ENCODE results near the gene IL17D.

IL17D gene

DNA sequence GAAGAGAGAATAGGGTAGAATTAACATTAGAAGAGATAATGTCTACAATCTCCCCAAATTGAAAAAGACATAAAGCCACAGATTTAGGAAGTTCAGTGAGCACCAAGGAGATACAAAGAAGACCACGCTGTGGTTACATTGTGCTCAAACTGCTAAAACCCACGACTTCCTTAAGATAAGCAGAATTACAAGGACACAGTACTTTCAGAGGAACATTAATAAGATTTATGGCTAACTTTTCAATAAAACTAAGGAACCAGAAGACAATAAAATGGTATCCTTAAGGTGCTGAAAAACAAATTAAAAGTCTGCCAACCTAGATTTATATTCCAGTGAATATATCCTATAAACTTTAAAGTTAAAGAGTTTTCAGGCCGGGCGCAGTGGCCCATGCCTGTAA lies 7.4 kb upstream of the IL17D start:
- DNase-seq, result no peak

DNA sequence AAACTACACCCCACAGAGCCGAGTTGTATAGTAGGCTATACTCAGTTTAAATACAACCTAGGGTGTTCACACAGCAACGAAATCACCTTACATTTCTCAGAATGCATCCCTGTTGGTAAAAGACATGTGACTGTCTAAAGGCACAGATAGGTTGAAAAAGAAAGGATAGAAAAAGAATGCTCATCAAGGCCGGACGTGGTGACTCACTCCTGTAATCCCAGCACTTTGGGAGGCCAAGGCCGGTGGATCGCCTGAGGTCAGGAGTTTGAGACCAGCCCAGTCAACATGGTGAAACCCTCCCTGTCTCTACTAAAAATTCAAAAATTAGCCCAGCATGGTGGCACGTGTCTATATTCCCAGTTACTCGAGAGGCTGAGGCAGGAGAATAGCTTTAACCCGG lies 3.8 kb upstream of the IL17D start:
- DNase-seq, result no peak

DNA sequence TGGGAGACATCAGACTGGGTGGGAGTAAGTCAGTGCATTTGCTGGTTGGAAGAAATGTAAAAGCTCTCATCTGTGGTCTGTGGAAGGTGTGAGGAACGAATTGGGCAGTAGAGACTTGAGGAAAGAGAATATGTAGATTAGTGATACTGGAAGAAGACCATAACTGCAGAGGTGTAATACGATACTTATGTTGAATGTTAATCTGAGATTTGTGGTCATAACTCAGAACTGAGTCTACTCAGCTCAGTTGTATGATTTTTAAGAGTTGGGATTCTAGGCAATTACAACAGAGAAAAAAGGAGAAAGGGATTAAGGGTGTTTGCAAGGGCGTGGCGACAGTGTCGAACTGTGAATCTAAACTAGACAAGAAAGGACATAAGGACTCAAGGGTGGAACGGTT lies 3.2 kb upstream of the IL17D start:
- DNase-seq, result no peak

DNA sequence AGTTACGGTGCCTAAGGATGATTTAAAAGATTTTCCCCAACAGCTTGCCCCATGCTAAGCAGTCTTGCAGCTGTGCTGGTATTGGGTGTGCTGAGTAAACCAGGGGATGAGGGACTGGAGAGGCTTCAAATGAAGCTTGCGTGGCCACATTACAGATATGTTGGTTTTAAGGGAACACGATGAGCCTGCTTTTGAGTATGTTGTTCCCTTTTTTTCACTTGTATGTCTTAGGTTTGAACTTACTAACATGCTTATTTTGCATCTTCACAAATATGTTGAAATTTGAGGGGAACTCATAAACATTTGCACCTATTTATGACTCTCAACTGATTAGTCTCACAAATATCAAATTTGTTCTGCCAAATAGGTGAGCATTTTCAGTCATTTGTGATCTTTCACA lies 2.0 kb upstream of the IL17D start:
- DNase-seq, result no peak

DNA sequence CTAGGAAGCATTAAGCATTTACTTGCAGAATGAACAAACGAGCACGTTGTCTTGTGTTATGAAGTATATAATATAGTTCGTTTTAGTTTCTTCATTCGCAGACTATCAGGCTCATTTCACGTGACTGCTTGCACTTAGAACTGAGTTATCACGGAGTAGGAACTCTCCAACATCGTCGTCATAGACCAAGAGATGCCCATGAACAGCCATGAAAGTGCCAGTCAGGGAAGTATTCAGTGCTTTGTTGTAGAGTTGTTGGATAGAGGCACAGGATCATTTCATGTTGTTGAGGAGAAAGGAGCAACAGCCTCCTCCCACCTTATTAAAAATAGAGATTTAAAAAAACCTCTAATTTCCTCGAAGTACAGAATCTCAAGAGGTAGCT lies 977 bp upstream of the IL17D start:
- DNase-seq, result peak; percentile 35 to 36

DNA sequence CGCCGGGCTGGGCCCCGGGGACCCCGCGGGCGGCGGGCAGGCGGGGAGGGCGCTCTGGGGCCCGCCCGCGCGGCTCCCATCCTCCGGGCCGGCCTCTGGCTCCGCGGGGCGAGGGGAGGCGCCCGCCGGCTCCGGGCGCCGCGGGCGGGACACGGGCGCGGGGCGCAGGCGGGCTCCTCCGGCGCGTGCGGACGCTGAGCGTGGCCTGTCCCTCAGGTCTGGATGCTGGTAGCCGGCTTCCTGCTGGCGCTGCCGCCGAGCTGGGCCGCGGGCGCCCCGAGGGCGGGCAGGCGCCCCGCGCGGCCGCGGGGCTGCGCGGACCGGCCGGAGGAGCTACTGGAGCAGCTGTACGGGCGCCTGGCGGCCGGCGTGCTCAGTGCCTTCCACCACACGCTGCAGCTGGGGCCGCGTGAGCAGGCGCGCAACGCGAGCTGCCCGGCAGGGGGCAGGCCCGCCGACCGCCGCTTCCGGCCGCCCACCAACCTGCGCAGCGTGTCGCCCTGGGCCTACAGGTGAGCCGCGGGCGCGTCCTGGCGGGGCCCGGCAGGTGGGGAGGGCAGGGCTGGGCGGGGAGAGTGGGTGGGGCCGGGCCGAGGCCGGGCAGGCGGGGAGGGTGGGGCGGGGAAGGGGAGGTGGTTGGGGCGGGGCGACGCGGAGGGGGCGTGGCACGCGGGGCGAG lies 420 bp downstream of the IL17D start:
- DNase-seq, result peak; percentile 57 to 59

DNA sequence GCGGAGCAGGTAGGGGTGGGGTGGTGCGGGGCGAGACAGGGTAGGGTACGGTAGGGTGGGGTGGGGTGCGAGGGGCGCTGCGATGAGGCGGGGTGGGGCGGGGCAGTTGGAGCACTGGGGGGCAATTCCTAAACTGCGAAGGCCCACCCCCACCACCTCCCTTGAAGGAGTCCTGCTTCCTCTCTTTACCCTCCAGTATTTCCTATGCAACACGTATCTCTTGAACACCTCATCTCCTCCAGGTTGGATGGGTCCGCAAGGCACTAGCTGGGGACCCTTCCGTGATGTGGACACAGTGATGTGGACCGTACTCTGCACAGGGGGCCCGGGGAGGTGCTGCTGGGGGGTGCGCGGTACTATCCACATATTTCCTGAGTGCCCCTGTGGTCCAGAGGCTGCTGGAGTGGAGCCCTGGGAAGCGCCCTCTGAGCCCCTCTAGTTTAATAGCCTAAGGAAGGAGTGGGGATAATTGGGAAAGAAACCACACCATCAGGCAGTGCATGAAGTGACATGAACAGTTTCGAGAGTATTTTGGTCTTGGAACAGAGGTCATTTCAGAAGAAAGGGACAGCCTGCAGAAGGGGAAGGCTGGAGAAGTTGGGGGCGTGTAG lies 1.1 kb downstream of the IL17D start:
- DNase-seq, result no peak

DNA sequence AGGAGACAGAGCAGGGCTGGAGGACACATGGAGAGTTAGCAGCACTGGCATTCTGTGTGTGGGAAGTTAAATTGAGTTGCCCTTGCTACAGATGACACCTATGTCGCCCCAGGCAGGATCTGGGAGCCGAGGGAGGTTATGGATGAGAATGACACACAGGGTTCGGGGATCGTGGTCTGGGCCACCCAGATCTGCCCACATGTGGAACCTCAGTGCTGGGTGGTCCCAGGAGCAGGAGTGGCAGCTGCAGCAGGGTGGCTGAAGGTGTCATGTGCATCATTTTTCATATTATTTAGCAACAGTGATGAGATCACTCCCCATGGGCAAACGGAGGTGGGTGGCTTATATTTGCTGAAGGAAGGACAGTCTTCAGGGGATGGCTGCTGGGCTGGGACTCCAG lies 3.2 kb downstream of the IL17D start:
- peak in 1 of 2 donors; percentile 23 for DNase-seq

DNA sequence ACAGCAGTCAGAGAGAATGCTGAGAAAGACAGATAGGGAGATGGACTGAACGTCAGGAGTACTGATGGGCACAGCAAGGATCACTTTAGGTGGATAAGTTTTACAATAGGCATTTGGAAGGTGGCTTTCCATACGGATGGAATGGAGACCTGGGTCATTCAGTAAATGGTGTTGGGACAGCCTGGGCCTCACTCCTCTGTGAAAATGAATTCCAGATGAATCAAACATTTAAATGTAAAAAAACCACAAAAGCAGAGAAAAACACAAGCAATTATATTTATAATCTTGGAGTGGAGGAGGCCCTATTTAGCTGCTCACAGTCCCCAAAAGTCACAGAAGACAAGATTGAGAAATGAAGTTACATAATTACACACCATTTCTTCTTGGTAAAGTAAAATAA lies 4.7 kb downstream of the IL17D start:
- no peak for DNase-seq

DNA sequence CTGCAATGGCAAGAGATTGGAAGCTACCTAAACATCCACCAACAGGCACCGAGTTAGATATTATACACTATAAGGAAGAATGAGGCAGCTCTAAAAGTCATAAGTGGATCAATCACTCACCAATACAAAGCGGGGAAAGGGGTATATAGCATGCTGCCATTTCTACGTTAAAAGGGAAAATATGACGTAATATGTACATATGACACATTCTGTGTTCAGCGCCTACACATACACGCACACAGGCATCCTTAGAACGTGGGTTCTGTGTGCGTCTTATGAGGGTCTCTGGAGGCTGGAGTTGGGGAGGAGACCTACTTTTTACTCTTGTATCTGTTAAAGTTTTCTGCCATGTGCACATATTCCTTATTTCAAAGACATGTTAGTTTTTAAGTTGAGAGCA lies 5.9 kb downstream of the IL17D start:
- no peak for DNase-seq

DNA sequence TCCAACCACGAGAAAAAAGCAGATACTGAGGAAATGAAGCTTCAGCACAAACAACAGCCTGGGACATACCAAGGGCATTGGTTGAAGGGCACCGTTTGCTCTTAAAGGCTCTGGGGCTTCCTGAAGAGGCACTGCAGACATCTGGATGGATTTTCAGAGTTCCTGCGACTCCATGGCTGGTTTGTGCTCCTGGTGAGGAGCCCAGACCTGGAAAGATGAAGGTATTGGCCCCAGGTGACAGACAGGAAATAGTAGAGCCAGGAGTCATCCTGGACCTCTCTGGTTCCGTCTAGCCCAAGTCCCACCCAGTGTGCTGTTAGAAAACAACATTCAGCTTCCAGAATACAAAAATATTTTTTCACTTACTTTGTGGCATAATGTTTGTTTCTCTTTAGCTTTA lies 6.3 kb downstream of the IL17D start:
- no peak for DNase-seq

DNA sequence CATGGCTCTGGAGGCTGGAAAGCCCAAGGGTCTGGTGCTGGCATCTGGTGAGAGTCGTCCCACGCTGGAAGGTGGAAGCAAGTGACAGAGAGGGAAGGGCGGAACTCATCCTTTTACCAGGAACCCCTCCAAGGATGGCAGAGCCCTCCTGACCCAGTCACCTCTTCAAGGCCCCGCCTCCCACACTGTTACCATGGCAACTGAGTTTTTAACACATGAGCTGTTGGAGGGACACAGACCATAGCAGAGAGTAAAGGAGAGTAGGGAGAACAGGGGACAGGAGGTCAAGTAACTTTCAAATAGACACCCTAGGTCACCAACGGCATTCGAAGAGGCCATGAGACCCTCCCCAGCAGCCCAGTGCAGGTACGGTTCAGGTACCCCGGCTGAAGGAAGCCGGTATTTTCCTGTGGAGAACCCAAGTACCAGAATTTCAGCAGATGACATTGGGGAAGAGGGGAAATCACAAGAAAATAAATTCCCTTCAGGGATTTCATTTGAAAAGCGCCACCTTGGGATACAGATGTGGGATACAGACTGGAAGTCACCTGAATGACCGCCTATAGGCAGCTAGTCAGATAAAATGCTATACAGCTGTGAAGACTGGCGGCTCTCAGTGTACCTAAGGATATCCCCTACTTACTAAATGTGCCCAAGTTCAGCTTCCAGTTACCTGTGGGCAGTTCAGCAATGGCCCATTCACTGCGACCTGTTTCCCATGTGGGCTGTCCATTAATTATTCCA lies 8.0 kb downstream of the IL17D start:
- DNase-seq, result no peak

DNA sequence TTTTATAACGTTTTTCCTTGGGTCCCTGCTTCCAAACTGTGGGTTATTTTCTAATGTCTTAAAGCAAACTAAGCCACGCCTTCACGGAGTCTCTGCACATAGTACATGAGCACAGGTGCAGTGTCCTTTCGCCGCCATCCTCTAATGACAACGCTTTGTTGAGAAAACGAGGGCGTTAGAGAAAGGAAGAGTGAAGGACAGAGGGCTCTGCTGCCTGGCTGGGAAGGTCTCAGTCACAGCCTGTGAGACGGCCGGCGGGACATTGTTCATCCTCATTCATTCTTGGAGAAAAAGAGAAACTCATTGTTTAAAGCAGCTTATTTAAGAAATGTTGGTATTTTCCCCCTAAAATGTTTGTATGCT lies 9.5 kb downstream of the IL17D start:
- DNase-seq, result no peak

DNA sequence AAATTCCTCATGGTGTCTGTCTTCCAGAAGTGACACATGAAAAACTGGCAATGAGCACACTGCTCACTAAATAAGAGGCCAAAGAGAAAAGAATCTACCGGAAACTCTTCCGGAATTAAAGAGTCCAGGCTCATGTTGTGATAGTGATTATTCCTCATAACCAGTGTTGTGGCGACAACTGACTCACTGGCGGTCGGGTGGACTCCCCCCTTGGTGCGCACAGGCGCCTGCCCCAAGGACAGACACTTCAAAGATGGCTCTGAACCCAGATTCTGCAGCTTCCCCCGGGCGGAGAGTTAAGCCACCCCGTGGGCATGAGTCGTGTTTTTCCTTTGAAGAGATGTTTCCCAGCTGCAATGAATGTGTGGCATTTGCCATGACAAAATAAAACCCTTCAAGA lies 10.3 kb downstream of the IL17D start:
- DNase-seq, result no peak

DNA sequence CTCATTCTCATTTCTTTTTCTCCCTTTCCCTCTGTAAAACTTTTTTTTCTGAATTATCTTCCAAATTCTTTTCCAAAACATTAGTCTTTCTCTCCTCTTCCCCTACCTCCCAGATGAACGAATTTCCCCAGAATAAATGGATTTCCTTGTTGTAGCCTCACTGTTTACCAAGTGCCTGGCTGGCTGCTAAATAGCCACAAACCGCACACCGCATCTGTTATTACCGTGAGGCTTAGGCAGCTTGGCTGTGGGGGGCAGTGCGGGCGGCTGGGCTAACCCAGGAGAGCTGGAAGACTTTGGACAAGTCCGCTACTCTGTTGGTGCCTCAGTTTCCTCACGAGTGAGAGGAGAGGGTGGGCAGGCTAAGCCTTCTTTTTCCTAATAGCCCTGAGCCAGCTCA lies 10.7 kb downstream of the IL17D start:
- DNase-seq, result no peak

DNA sequence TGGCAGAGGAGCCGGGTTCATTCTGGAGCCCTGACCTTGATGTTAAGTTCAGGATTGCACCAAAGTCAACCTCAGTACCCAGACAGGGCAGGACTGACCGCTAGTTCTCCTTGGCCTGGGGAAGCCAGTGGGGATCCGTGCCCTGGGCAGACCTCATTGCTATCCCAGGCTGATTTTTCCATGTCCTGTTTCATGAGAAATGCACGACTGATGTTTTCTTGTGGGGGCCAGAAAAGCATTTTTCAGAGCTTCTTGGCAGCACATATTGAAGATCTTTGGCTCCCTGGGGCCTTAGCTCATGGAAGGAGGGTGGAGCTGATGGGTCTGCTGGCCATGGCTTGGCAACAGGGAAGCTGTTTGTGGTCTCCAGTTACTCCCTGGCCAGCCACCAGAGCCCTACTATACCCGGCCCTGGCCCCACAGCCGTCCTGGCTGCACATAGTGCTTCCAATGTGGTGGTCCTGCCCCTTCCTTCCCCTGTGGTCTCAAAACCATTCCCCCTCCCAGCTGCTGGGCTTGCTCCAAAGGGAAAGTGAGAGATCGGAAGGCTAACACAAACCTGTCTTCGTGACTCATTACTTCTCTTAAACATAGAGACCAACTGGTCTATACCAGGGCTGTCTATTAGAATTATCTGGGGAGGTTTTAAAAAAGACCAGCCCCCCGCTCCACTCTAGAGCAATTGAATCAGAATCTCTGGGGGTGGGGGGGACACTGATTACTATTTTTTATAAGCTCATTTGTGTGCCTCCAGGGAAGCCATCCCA lies 11.2 kb downstream of the IL17D start:
- DNase-seq, result no peak

DNA sequence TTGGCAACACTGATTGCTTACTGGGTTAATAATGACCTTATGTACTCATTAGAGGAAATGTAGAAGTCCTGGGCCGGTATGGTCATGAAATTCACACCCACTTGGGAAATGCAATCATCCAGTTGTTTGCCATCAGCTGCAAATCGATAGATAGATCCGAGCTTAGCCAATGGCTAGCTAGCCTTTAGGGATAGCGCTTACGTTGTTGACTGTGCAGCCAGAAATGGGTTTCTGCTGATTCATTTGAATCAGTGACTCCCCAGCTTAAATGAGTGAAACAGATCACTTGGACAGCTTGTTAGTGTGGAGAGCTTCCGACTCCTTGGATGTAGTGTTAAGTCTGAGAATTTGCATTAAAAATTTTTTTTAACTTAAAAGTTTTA lies 11.8 kb downstream of the IL17D start:
- DNase-seq, result no peak

DNA sequence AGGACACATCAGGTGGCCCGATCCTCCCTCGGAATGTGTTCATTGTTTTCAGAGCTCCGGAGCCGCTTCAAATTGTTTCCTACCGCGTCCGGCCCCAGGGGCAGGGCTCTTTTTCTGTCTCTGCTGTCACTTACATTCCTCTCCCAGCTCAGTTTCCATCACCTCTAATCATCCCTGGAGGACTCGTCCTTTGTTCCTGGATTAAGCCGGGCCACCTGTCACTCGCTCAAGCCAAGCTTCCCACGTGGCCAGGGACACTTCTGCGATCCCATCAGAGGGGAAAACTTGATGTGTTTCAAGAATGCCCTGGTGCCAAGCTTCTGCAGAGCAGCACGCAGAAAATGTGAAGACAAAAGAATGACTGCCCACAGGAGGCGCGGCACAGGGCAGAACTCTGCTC lies 13.5 kb downstream of the IL17D start:
- DNase-seq, result no peak

DNA sequence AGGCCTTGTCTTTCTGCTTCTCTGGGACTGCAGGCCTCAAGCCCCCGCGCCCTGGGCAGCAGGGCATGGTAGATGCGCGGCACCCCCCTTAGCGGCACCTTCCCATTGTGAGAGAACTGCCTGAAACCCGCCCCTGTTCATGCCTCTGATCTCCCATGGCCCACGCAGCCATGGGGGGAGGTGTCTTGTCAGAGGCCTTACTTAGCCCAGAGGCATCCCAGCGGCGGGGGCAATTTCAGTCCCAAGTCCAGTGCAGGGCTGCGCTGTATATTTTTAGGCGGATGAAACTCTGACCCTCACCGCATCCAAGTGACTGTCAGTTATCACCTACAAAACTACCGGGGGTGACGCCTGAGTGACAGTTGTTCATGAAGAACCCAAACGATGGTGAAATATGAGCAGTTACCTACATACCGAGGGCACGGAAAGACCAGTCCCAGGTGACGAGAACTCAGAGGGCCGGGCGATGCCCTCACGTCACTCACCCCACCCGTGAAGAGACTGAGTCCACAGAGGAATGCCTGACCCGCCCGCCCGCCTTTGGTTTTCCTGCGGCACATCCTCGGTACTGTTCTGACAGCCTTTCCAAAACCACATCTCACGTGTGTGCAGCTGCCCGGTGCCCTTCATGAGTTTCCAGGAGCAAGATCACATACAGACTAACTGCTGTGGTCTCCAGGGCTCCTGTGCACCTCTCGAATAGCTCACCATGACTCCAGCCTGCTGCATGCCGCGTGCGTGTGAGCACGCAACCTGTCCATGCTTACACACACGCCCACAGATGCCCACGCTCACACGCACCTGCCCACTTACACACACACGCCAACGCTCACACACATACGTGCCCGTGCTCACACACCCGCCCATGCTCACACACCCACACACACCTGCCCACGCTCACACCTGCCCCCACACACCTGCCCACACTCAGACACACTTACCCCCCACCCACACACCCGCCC lies 14.4 kb downstream of the IL17D start:
- no peak for DNase-seq

DNA sequence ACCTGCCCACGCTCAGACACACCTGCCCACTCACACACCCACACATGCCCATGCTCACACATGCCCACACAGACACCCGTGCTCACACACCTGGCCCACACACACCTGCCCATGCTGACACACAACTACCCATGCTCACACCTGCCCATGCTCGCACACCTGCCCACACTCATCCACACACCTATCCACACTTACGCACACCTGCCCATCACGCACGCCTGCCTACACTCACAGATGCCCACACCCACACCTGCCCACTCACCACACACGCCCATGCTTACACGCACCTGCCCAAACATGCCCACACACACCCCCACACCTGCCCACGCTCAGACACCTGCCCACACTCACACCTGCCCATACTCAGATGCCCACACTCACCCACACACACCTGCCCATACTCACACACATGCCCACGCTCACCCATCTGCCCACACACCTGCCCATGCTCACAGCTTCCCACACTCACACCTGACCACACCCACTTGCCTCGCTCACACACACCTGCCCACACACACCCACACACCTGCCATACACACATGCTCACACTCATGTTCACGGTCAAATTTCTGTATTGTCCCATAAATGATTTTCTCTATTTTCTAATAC lies 15.6 kb downstream of the IL17D start:
- no peak for DNase-seq

DNA sequence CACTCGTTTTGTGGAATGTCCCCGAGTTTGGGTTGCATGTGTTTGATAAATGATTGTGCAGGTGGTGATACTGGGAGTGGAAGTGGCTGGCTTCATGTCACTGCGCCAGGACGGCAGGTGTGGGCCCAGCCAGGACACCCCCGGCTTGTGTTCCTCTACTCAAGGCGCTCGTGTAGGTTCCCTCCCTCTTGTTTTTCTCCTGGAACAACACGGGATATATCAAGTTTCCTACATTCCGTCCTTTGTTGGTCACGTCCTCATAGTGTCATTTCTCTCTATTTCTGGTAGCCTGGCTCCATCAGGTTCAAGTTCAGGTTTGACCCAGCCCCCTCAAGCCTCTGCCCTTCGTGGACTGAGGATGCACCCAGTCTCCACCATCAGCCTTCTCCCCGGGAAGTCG lies 16.3 kb downstream of the IL17D start:
- no peak for DNase-seq

DNA sequence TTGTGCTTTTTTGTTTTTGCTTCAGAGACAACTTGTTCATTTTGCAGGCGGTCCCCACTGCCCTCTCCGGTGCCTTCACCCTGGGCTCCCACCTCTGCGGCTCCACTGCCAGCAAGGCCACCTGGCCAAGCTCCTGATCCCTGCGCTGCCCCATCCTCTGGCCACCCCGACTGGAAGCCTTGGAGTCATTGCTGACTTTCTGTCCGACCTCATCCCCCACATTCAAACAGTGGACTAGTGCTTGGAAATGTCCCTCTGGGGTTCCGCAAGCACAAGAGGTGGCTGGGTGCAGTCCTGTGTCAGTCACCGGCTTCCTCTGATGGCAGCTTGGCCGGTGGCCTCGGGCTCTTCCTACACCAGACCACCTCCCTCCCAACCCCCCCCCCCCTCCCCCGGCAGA lies 17.0 kb downstream of the IL17D start:
- no peak for DNase-seq

Data from inflammatory macrophage treated with lipopolysaccharide for 1 hour (primary cell).